ENCODE measurements around the gene TOE1.

The TOE1 gene

GRCh38 chr1:45353685-45354084 is 13.7 kb downstream of the TOE1 start:
- H3K4me3 ChIP-seq (ENCODE audit: low read depth, low read length): no peak overlapping the region
- CTCF ChIA-PET: interaction anchor here (0.6 kb wide), 1 partner anchor 158 kb away, joined by 5 read pairs; no protein-coding TSS in a partner anchor
- no peaks in the 10 kb centered on the region for H3K36me3 ChIP-seq (ENCODE audit: control insufficient read depth in 2 of 2, insufficient read depth in 1 of 2, low read length in 2 of 2)
- POLR2A ChIA-PET: interaction anchor here (2.1 kb wide), 1 partner anchor 14 kb away, joined by 5 read pairs; the partner anchor contains the start of genes MUTYH and TOE1
- H3K27ac ChIP-seq (ENCODE audit: extremely low read depth, low read depth, low read length): no peak overlapping the region
- H3K4me1 ChIP-seq (ENCODE audit: control insufficient read depth, insufficient read depth, low read length): peaks cover 7% of the 10 kb centered on the region; the same call in 1 of the 2 replicates
- H3K9me3 ChIP-seq (ENCODE audit: control insufficient read depth, insufficient read depth, low read depth, low read length): no peaks in the 10 kb centered on the region
- TF ChIP-seq ZNF341 (tag by site-specific recombination; IDR thresholded peaks at IDR 0.05; ENCODE audit: low read depth): no peak
- TF ChIP-seq ZNF610 (tag by site-specific recombination; IDR thresholded peaks at IDR 0.05; ENCODE audit: borderline replicate concordance): no peak
- TF ChIP-seq ZNF391 (tag by site-specific recombination; IDR thresholded peaks at IDR 0.05; ENCODE audit: borderline replicate concordance, low read depth): no peak
- no peak for TF ChIP-seq ZNF146 (tag by site-specific recombination; IDR thresholded peaks at IDR 0.05)
- TF ChIP-seq, protein P1, sequence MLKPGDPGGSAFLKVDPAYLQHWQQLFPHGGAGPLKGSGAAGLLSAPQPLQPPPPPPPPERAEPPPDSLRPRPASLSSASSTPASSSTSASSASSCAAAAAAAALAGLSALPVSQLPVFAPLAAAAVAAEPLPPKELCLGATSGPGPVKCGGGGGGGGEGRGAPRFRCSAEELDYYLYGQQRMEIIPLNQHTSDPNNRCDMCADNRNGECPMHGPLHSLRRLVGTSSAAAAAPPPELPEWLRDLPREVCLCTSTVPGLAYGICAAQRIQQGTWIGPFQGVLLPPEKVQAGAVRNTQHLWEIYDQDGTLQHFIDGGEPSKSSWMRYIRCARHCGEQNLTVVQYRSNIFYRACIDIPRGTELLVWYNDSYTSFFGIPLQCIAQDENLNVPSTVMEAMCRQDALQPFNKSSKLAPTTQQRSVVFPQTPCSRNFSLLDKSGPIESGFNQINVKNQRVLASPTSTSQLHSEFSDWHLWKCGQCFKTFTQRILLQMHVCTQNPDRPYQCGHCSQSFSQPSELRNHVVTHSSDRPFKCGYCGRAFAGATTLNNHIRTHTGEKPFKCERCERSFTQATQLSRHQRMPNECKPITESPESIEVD (tag by site-specific recombination; IDR thresholded peaks at IDR 0.05): no peak
- no peak for TF ChIP-seq ZSCAN30 (tag by site-specific recombination; IDR thresholded peaks at IDR 0.05)
- no peak for TF ChIP-seq ZNF311 (tag by site-specific recombination; IDR thresholded peaks at IDR 0.05; ENCODE audit: borderline replicate concordance)

GRCh38 chr1:45354838-45355237 is 14.9 kb downstream of the TOE1 start:
- CTCF ChIA-PET: interaction anchor here (0.6 to 11.2 kb wide), 2 partner anchors 11 to 137 kb away, joined by 4 to 157 read pairs; partner anchors contain the start of gene TESK2
- H3K9me3 ChIP-seq (ENCODE audit: control insufficient read depth, insufficient read depth, low read depth, low read length): no peaks in the 10 kb centered on the region
- POLR2A ChIA-PET: interaction anchor here (2.1 kb wide), 1 partner anchor 15 kb away, joined by 5 read pairs; the partner anchor contains the start of genes MUTYH and TOE1
- TF ChIP-seq ZNF266 (tag by site-specific recombination; IDR thresholded peaks at IDR 0.05; ENCODE audit: low read depth) (no peak), ZNF76 (tag by site-specific recombination; IDR thresholded peaks at IDR 0.05; ENCODE audit: borderline replicate concordance, low read depth) (no peak), ZNF776 (tag by site-specific recombination; IDR thresholded peaks at IDR 0.05; ENCODE audit: borderline replicate concordance) (no peak), ZNF23 (tag by site-specific recombination; IDR thresholded peaks at IDR 0.05; ENCODE audit: borderline replicate concordance) (no peak), KLF1 (tag by site-specific recombination; IDR thresholded peaks at IDR 0.05) (no peak), ZNF416 (tag by site-specific recombination; IDR thresholded peaks at IDR 0.05) (no peak), WT1 (tag by site-specific recombination; IDR thresholded peaks at IDR 0.05) (no peak), ZBTB20 (tag by site-specific recombination; IDR thresholded peaks at IDR 0.05) (no peak), KLF7 (tag by site-specific recombination; IDR thresholded peaks at IDR 0.05; ENCODE audit: borderline replicate concordance) (no peak), ZNF596 (tag by site-specific recombination; IDR thresholded peaks at IDR 0.05) (no peak), ZNF677 (tag by site-specific recombination; IDR thresholded peaks at IDR 0.05) (no peak), ZNF140 (tag by site-specific recombination; IDR thresholded peaks at IDR 0.05) (no peak), ZXDB (tag by site-specific recombination; IDR thresholded peaks at IDR 0.05) (no peak), ZSCAN16 (tag by site-specific recombination; IDR thresholded peaks at IDR 0.05) (no peak), ZBTB49 (tag by site-specific recombination; IDR thresholded peaks at IDR 0.05; ENCODE audit: low read depth) (no peak), ZFP37 (tag by site-specific recombination; IDR thresholded peaks at IDR 0.05) (no peak)
- TF ChIP-seq, protein P2, sequence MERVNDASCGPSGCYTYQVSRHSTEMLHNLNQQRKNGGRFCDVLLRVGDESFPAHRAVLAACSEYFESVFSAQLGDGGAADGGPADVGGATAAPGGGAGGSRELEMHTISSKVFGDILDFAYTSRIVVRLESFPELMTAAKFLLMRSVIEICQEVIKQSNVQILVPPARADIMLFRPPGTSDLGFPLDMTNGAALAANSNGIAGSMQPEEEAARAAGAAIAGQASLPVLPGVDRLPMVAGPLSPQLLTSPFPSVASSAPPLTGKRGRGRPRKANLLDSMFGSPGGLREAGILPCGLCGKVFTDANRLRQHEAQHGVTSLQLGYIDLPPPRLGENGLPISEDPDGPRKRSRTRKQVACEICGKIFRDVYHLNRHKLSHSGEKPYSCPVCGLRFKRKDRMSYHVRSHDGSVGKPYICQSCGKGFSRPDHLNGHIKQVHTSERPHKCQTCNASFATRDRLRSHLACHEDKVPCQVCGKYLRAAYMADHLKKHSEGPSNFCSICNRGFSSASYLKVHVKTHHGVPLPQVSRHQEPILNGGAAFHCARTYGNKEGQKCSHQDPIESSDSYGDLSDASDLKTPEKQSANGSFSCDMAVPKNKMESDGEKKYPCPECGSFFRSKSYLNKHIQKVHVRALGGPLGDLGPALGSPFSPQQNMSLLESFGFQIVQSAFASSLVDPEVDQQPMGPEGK (tag by site-specific recombination; IDR thresholded peaks at IDR 0.05): no peak
- TF ChIP-seq, protein P3, sequence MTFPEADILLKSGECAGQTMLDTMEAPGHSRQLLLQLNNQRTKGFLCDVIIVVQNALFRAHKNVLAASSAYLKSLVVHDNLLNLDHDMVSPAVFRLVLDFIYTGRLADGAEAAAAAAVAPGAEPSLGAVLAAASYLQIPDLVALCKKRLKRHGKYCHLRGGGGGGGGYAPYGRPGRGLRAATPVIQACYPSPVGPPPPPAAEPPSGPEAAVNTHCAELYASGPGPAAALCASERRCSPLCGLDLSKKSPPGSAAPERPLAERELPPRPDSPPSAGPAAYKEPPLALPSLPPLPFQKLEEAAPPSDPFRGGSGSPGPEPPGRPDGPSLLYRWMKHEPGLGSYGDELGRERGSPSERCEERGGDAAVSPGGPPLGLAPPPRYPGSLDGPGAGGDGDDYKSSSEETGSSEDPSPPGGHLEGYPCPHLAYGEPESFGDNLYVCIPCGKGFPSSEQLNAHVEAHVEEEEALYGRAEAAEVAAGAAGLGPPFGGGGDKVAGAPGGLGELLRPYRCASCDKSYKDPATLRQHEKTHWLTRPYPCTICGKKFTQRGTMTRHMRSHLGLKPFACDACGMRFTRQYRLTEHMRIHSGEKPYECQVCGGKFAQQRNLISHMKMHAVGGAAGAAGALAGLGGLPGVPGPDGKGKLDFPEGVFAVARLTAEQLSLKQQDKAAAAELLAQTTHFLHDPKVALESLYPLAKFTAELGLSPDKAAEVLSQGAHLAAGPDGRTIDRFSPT (tag by site-specific recombination; IDR thresholded peaks at IDR 0.05): no peak
- TF ChIP-seq, protein P4, sequence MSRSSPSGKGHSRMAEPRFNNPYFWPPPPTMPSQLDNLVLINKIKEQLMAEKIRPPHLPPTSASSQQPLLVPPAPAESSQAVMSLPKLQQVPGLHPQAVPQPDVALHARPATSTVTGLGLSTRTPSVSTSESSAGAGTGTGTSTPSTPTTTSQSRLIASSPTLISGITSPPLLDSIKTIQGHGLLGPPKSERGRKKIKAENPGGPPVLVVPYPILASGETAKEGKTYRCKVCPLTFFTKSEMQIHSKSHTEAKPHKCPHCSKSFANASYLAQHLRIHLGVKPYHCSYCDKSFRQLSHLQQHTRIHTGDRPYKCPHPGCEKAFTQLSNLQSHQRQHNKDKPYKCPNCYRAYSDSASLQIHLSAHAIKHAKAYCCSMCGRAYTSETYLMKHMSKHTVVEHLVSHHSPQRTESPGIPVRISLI (tag by site-specific recombination; IDR thresholded peaks at IDR 0.05): no peak
- H3K27ac ChIP-seq (ENCODE audit: extremely low read depth, low read depth, low read length): no peak overlapping the region
- no peaks in the 10 kb centered on the region for H3K36me3 ChIP-seq (ENCODE audit: control insufficient read depth in 2 of 2, insufficient read depth in 1 of 2, low read length in 2 of 2)
- no peak overlapping the region for H3K4me3 ChIP-seq (ENCODE audit: low read depth, low read length)
- peaks cover 7% of the 10 kb centered on the region; the same call in 1 of the 2 replicates for H3K4me1 ChIP-seq (ENCODE audit: control insufficient read depth, insufficient read depth, low read length)

All from HEK293 (cell line).